COLO829 (cell line): ENCODE measurements around the gene ZSCAN5A.
"Not testable (repeated sequence)": the region's sequence is repeated elsewhere in the genome, so short reads cannot be mapped to it uniquely, and the experiment has no call there.

Experiments used
- DNase-seq: peaks from one replicate; pipeline ENCODE4 v3.0.0; 2012; ENCODE audit warnings: low spot score

The ZSCAN5A gene

GRCh38 chr19:56314381-56315076 is at the start of gene ZSCAN5A:
Gene ZSCAN5A (minus strand): TSS chr19:56314839. CDS start chr19:56225046, 89,793 bp downstream.
- peak; percentile 99 for DNase-seq

- DNase-seq, result no peak
These were observed 46.2 kb upstream of the ZSCAN5A start for GRCh38 chr19:56360841-56361240.

GRCh38 chr19:56356944-56357343 is 42.3 kb upstream of the ZSCAN5A start:
- DNase-seq, result no peak

GRCh38 chr19:56355517-56355916 is 40.9 kb upstream of the ZSCAN5A start:
- DNase-seq, result no peak

- no peak for DNase-seq
These were observed 36.6 kb upstream of the ZSCAN5A start for GRCh38 chr19:56351208-56351607.

- DNase-seq, result peak; percentile 23
These were observed 35.9 kb upstream of the ZSCAN5A start for GRCh38 chr19:56350416-56351045.

GRCh38 chr19:56348289-56348877 is 33.7 kb upstream of the ZSCAN5A start:
- no peak for DNase-seq

- DNase-seq, result no peak
These were observed 32.6 kb upstream of the ZSCAN5A start for GRCh38 chr19:56347163-56347778.

- no peak for DNase-seq
These were observed 27.3 kb upstream of the ZSCAN5A start for GRCh38 chr19:56341948-56342347.

GRCh38 chr19:56339031-56339430 is 24.4 kb upstream of the ZSCAN5A start:
- not testable (repeated sequence) for DNase-seq

GRCh38 chr19:56337077-56337476 is 22.4 kb upstream of the ZSCAN5A start:
- DNase-seq, result not testable (repeated sequence)

- DNase-seq, result not testable (repeated sequence)
These were observed 20.7 kb upstream of the ZSCAN5A start for GRCh38 chr19:56335371-56335770.

GRCh38 chr19:56333506-56333905 is 18.9 kb upstream of the ZSCAN5A start:
- DNase-seq, result peak; percentile 46

- DNase-seq, result no peak
These were observed 18.1 kb upstream of the ZSCAN5A start for GRCh38 chr19:56332695-56333094.

- DNase-seq, result no peak
These were observed 9.8 kb upstream of the ZSCAN5A start for GRCh38 chr19:56324436-56324835.

GRCh38 chr19:56321989-56322440 is 7.4 kb upstream of the ZSCAN5A start:
- no peak for DNase-seq

GRCh38 chr19:56321254-56321988 is 6.8 kb upstream of the ZSCAN5A start:
- no peak for DNase-seq

GRCh38 chr19:56319991-56320390 is 5.4 kb upstream of the ZSCAN5A start:
- no peak for DNase-seq

- DNase-seq, result no peak
These were observed 3.1 kb upstream of the ZSCAN5A start for GRCh38 chr19:56317749-56318148.

- DNase-seq, result no peak
These were observed 2.1 kb upstream of the ZSCAN5A start for GRCh38 chr19:56316728-56317127.

- peak; percentile 98 for DNase-seq
These were observed 614 bp upstream of the ZSCAN5A start for GRCh38 chr19:56315077-56315828.
